ENCODE data around the gene NEBL.

NEBL gene

GRCh38 chr10:20870834-20871233 lies 26.3 kb downstream of the NEBL start:
- in situ Hi-C loops (cut with MboI; ENCODE audit: low sequenced_read_pairs): no loop called here

- in situ Hi-C loops (cut with MboI; ENCODE audit: low sequenced_read_pairs): no loop called here
These were observed 34.1 kb downstream of the NEBL start for GRCh38 chr10:20863008-20863407.

- in situ Hi-C loops (cut with MboI; ENCODE audit: low sequenced_read_pairs): no loop called here
These were observed 38.6 kb downstream of the NEBL start for GRCh38 chr10:20858292-20859124.

GRCh38 chr10:20856484-20856883 lies 40.6 kb downstream of the NEBL start:
- in situ Hi-C loops (cut with MboI; ENCODE audit: low sequenced_read_pairs): no loop called here

GRCh38 chr10:20855398-20856038 lies 41.6 kb downstream of the NEBL start:
- in situ Hi-C loops (cut with MboI; ENCODE audit: low sequenced_read_pairs): no loop called here

- in situ Hi-C loops (cut with MboI; ENCODE audit: low sequenced_read_pairs): no loop called here
These were observed 43.8 kb downstream of the NEBL start for GRCh38 chr10:20853276-20853675.

GRCh38 chr10:20852303-20852702 lies 44.8 kb downstream of the NEBL start:
- in situ Hi-C loops (cut with MboI; ENCODE audit: low sequenced_read_pairs): no loop called here

- in situ Hi-C loops (cut with MboI; ENCODE audit: low sequenced_read_pairs): no loop called here
These were observed 49.6 kb downstream of the NEBL start for GRCh38 chr10:20847512-20847911.

GRCh38 chr10:20846263-20846662 lies 50.8 kb downstream of the NEBL start:
- in situ Hi-C loops (cut with MboI; ENCODE audit: low sequenced_read_pairs): no loop called here

GRCh38 chr10:20841419-20841818 lies 55.7 kb downstream of the NEBL start:
- in situ Hi-C loops (cut with MboI; ENCODE audit: low sequenced_read_pairs): no loop called here

- in situ Hi-C loops (cut with MboI; ENCODE audit: low sequenced_read_pairs): no loop called here
These were observed 57.2 kb downstream of the NEBL start for GRCh38 chr10:20839910-20840309.

- in situ Hi-C loops (cut with MboI; ENCODE audit: low sequenced_read_pairs): no loop called here
These were observed 58.0 kb downstream of the NEBL start for GRCh38 chr10:20839141-20839540.

GRCh38 chr10:20836401-20836800 lies 60.7 kb downstream of the NEBL start:
- in situ Hi-C loops (cut with MboI; ENCODE audit: low sequenced_read_pairs): no loop called here

GRCh38 chr10:20835335-20835734 lies 61.8 kb downstream of the NEBL start:
- in situ Hi-C loops (cut with MboI; ENCODE audit: low sequenced_read_pairs): no loop called here

GRCh38 chr10:20834825-20835224 lies 62.3 kb downstream of the NEBL start:
- in situ Hi-C loops (cut with MboI; ENCODE audit: low sequenced_read_pairs): no loop called here

GRCh38 chr10:20822825-20823224 lies 74.3 kb downstream of the NEBL start:
- in situ Hi-C loops (cut with MboI; ENCODE audit: low sequenced_read_pairs): no loop called here

- in situ Hi-C loops (cut with MboI; ENCODE audit: low sequenced_read_pairs): no loop called here
These were observed 79.5 kb downstream of the NEBL start for GRCh38 chr10:20817646-20818045.

- in situ Hi-C loops (cut with MboI; ENCODE audit: low sequenced_read_pairs): no loop called here
These were observed 80.0 kb downstream of the NEBL start for GRCh38 chr10:20817116-20817515.

GRCh38 chr10:20814116-20814515 lies 83.0 kb downstream of the NEBL start:
- in situ Hi-C loops (cut with MboI; ENCODE audit: low sequenced_read_pairs): no loop called here

GRCh38 chr10:20811131-20811530 lies 86.0 kb downstream of the NEBL start:
- in situ Hi-C loops (cut with MboI; ENCODE audit: low sequenced_read_pairs): no loop called here

GRCh38 chr10:20809631-20810030 lies 87.5 kb downstream of the NEBL start:
- in situ Hi-C loops (cut with MboI; ENCODE audit: low sequenced_read_pairs): no loop called here

- in situ Hi-C loops (cut with MboI; ENCODE audit: low sequenced_read_pairs): no loop called here
These were observed 90.6 kb downstream of the NEBL start for GRCh38 chr10:20806487-20806886.

Data from HL-60/S4 treated with phorbol 12-myristate 13-acetate at 8.2 ng/mL for 4 days and 3 days (cell line).